Neural cell (in vitro differentiated cells): ENCODE results near the gene TNFSF15. TPM values are rescaled to one million over a fixed set of nuclear protein-coding genes. Genes with fewer than 3 reads are reported as not detected.

Source experiments
- H2AFZ ChIP-seq: fragments of 200-600, 300-800 bp; sonication (generic), shearing (Covaris generic); 2 replicates; pipeline ENCODE4 v1.6.0; 2014; ENCODE audit warnings: low read depth, mild to moderate bottlenecking, antibody characterized with exemption, low read length, moderate library complexity
- H3F3A ChIP-seq: fragments of 200-600 bp; shearing (Covaris generic); 2 replicates; pipeline ENCODE4 v1.6.1; 2016; ENCODE audit warnings: mild to moderate bottlenecking, moderate library complexity, mixed read lengths, antibody characterized with exemption, low read length; ENCODE audit not compliant: insufficient read depth, poor library complexity, severe bottlenecking
- H3K27ac ChIP-seq: fragments of 200-600, 300-800 bp; sonication (generic), shearing (Covaris generic); 2 replicates; pipeline ENCODE4 v1.5.1; 2014; ENCODE audit warnings: mild to moderate bottlenecking, low read length, moderate library complexity
- H3K27me3 ChIP-seq: fragments of 300-800, 200-600 bp; sonication (generic), shearing (Covaris generic); 2 replicates; pipeline ENCODE4 v1.6.0; 2014; ENCODE audit warnings: mild to moderate bottlenecking, low read depth, low read length, moderate library complexity; ENCODE audit not compliant: insufficient read depth
- H3K36me3 ChIP-seq: fragments of 300-800, 200-600 bp; sonication (generic), shearing (Covaris generic); 2 replicates; pipeline ENCODE4 v1.5.1; 2014; ENCODE audit warnings: mild to moderate bottlenecking, antibody characterized with exemption, low read length, moderate library complexity; ENCODE audit not compliant: insufficient read depth
- H3K4me2 ChIP-seq: fragments of 300-800, 200-600 bp; sonication (generic), shearing (Covaris generic); 2 replicates; pipeline ENCODE4 v1.6.0; 2014; ENCODE audit warnings: mild to moderate bottlenecking, low read length
- H3K4me3 ChIP-seq: fragments of 300-800, 200-600 bp; sonication (generic), shearing (Covaris generic); 2 replicates; pipeline ENCODE4 v1.5.1; 2014; ENCODE audit warnings: mild to moderate bottlenecking, low read length, moderate library complexity
- H3K79me2 ChIP-seq: fragments of 200-600 bp; shearing (Covaris generic); replicated peaks from 2 replicates; pipeline ENCODE4 v1.6.0; 2014; ENCODE audit warnings: mild to moderate bottlenecking, low read length, moderate library complexity; ENCODE audit not compliant: insufficient read depth
- H3K9ac ChIP-seq: fragments of 300-800, 200-600 bp; sonication (generic), shearing (Covaris generic); 2 replicates; pipeline ENCODE4 v1.6.1; 2016; ENCODE audit warnings: mild to moderate bottlenecking, low read length, mixed read lengths
- H3K9me2 ChIP-seq: fragments of 200-600 bp; shearing (Covaris generic); 2 replicates; pipeline ENCODE4 v1.6.1; 2016; ENCODE audit warnings: mild to moderate bottlenecking, low read length, mixed read lengths; ENCODE audit not compliant: insufficient read depth
- H3K9me3 ChIP-seq: fragments of 200-600, 300-800 bp; sonication (generic), shearing (Covaris generic); 2 replicates; pipeline ENCODE4 v1.6.1; 2016; ENCODE audit warnings: mild to moderate bottlenecking, mixed run types, low read length, moderate library complexity, mixed read lengths
- H4K20me1 ChIP-seq: fragments of 200-600 bp; shearing (Covaris generic); 2 replicates; pipeline ENCODE4 v1.6.1; 2016; ENCODE audit warnings: mild to moderate bottlenecking, mixed run types; ENCODE audit not compliant: insufficient read depth
- EP300 ChIP-seq: fragments of 450-650 bp; conservative IDR thresholded peaks from 2 replicates; pipeline ENCODE4 v1.6.1; 2014; ENCODE audit warnings: antibody characterized with exemption, mild to moderate bottlenecking, moderate library complexity; ENCODE audit not compliant: poor library complexity, severe bottlenecking
- EZH2 ChIP-seq: fragments of 200-600, 300-800 bp; shearing (Covaris generic), sonication (generic); IDR thresholded peaks from 2 replicates; pipeline ENCODE4 v1.6.1; 2014; ENCODE audit warnings: antibody characterized with exemption, low read length, borderline replicate concordance, mild to moderate bottlenecking; ENCODE audit not compliant: insufficient read depth, poor library complexity, severe bottlenecking
- MXI1 ChIP-seq: fragments of 450-650 bp; conservative IDR thresholded peaks from 2 replicates; pipeline ENCODE4 v1.6.1; 2014; ENCODE audit warnings: antibody characterized with exemption, mild to moderate bottlenecking; ENCODE audit not compliant: poor library complexity, severe bottlenecking
- POLR2AphosphoS5 ChIP-seq: IDR thresholded peaks from 2 replicates; pipeline ENCODE4 v1.6.1; 2012
- RAD21 ChIP-seq: fragments of 450-650 bp; conservative IDR thresholded peaks from 2 replicates; pipeline ENCODE4 v1.6.1; 2014; ENCODE audit warnings: antibody characterized with exemption, mild to moderate bottlenecking, moderate library complexity
- SMC3 ChIP-seq: fragments of 450-650 bp; conservative IDR thresholded peaks from 2 replicates; pipeline ENCODE4 v1.6.1; 2014; ENCODE audit warnings: antibody characterized with exemption, mild to moderate bottlenecking, moderate library complexity; ENCODE audit not compliant: poor library complexity
- TAF1 ChIP-seq: IDR thresholded peaks from 2 replicates; pipeline ENCODE4 v1.6.1; 2012; ENCODE audit warnings: low read depth
- polyA plus RNA-seq: library from polyadenylated mRNA; depleted of rRNA; stranded (reverse); fragments of >200 nt; gene quantifications from 2 replicates; pipeline ENCODE4 v1.2.3, GENCODE V29; 2014
- TF ChIP-seq, protein P1 (sequence below): fragments of 450-650 bp; IDR thresholded peaks from 2 replicates; pipeline ENCODE4 v1.5.1; 2014; ENCODE audit warnings: antibody characterized with exemption, mild to moderate bottlenecking, moderate library complexity; ENCODE audit not compliant: poor library complexity, severe bottlenecking
- TF ChIP-seq, protein P2 (sequence below): IDR thresholded peaks from 2 replicates; pipeline ENCODE4 v1.6.1; 2012; ENCODE audit warnings: borderline replicate concordance

The TNFSF15 gene
- polyA plus RNA-seq, 1 donor from 2014 or later, result not detected

GRCh38 chr9:114847492-114848417 is 41.9 kb upstream of the TNFSF15 start:
- H3K4me2 ChIP-seq, result no peak overlapping the region
- TF ChIP-seq RAD21 (no peak), EP300 (no peak), POLR2AphosphoS5 (no peak), SMC3 (no peak), EZH2 (no peak), MXI1 (no peak)
- TF ChIP-seq, protein P1, sequence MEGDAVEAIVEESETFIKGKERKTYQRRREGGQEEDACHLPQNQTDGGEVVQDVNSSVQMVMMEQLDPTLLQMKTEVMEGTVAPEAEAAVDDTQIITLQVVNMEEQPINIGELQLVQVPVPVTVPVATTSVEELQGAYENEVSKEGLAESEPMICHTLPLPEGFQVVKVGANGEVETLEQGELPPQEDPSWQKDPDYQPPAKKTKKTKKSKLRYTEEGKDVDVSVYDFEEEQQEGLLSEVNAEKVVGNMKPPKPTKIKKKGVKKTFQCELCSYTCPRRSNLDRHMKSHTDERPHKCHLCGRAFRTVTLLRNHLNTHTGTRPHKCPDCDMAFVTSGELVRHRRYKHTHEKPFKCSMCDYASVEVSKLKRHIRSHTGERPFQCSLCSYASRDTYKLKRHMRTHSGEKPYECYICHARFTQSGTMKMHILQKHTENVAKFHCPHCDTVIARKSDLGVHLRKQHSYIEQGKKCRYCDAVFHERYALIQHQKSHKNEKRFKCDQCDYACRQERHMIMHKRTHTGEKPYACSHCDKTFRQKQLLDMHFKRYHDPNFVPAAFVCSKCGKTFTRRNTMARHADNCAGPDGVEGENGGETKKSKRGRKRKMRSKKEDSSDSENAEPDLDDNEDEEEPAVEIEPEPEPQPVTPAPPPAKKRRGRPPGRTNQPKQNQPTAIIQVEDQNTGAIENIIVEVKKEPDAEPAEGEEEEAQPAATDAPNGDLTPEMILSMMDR, result no peak
- H3F3A ChIP-seq, result no peaks in the 10 kb centered on the region

DNA sequence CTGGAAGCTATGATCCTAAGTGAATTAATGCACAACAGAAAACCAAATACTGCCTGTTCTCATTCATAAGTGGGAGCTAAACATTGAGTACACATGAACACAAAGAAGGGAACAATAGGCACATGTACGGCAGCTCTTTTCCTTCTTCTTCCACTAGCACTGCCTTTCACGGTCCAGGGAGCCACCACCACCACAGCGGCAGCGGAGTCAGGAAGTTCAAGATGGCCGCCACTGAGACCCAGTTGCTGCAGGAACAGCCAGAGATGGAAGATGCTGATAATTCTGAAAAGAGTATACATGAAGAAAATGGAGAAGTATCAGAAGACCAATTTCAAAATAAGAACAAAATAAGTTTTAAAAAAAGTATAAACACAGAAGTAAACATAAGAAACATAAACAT is 39.5 kb upstream of the TNFSF15 start:
- H3K27me3 ChIP-seq, result no peaks in the 10 kb centered on the region
- no peak overlapping the region for H3K4me3 ChIP-seq
- TF ChIP-seq TAF1 (no peak), MXI1 (no peak), EP300 (no peak), RAD21 (no peak), POLR2AphosphoS5 (no peak), SMC3 (no peak), EZH2 (no peak)
- TF ChIP-seq, protein P1, result no peak
- TF ChIP-seq, protein P2, sequence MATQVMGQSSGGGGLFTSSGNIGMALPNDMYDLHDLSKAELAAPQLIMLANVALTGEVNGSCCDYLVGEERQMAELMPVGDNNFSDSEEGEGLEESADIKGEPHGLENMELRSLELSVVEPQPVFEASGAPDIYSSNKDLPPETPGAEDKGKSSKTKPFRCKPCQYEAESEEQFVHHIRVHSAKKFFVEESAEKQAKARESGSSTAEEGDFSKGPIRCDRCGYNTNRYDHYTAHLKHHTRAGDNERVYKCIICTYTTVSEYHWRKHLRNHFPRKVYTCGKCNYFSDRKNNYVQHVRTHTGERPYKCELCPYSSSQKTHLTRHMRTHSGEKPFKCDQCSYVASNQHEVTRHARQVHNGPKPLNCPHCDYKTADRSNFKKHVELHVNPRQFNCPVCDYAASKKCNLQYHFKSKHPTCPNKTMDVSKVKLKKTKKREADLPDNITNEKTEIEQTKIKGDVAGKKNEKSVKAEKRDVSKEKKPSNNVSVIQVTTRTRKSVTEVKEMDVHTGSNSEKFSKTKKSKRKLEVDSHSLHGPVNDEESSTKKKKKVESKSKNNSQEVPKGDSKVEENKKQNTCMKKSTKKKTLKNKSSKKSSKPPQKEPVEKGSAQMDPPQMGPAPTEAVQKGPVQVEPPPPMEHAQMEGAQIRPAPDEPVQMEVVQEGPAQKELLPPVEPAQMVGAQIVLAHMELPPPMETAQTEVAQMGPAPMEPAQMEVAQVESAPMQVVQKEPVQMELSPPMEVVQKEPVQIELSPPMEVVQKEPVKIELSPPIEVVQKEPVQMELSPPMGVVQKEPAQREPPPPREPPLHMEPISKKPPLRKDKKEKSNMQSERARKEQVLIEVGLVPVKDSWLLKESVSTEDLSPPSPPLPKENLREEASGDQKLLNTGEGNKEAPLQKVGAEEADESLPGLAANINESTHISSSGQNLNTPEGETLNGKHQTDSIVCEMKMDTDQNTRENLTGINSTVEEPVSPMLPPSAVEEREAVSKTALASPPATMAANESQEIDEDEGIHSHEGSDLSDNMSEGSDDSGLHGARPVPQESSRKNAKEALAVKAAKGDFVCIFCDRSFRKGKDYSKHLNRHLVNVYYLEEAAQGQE, result no peak
- H3K9me3 ChIP-seq, result no peaks in the 10 kb centered on the region
- H2AFZ ChIP-seq, result no peak overlapping the region
- no peaks in the 10 kb centered on the region for H3K36me3 ChIP-seq
- no peaks in the 10 kb centered on the region for H3K9me2 ChIP-seq
- H3K79me2 ChIP-seq, result no peaks in the 10 kb centered on the region
- no peak overlapping the region for H3K9ac ChIP-seq
- no peaks in the 10 kb centered on the region for H3F3A ChIP-seq
- H3K27ac ChIP-seq, result no peak overlapping the region
- H4K20me1 ChIP-seq, result no peaks in the 10 kb centered on the region
- no peak overlapping the region for H3K4me2 ChIP-seq

More at GRCh38 chr9:114847492-114848417, 41.9 kb upstream of the TNFSF15 start:
- Histone ChIP-seq H3K4me3 (no peak overlapping the region), H3K79me2 (no peaks in the 10 kb centered on the region), H3K36me3 (no peaks in the 10 kb centered on the region), H3K27me3 (no peaks in the 10 kb centered on the region), H3K9ac (no peak overlapping the region), H3K9me2 (no peaks in the 10 kb centered on the region), H3K27ac (no peak overlapping the region), H4K20me1 (no peaks in the 10 kb centered on the region), H3K9me3 (no peaks in the 10 kb centered on the region), H2AFZ (no peak overlapping the region)
